NB4 (cell line): Measurements from ENCODE around the gene ADGRG1.

Experiments
- DNase-seq: peaks from one replicate; pipeline ENCODE4 v3.0.0; 2010; ENCODE audit warnings: low read depth
- H3K4me3 ChIP-seq: one replicate; pipeline ENCODE4 v1.5.1; 2011; ENCODE audit warnings: mild to moderate bottlenecking, low read depth, low read length, moderate library complexity
- MYC ChIP-seq: IDR thresholded peaks from 2 replicates; pipeline ENCODE4 v1.6.1; 2011; ENCODE audit warnings: low read depth, low read length
- POLR2A ChIP-seq: IDR thresholded peaks from 2 replicates; pipeline ENCODE4 v1.6.1; 2011; ENCODE audit warnings: mild to moderate bottlenecking; ENCODE audit not compliant: insufficient read length; ENCODE audit errors: extremely low read depth
- TF ChIP-seq, protein P1 (sequence below): IDR thresholded peaks from one replicate; pipeline ENCODE4 v1.5.1; 2012; ENCODE audit warnings: low read depth, low read length
- TF ChIP-seq, protein P2 (sequence below): IDR thresholded peaks from 2 replicates; pipeline ENCODE4 v1.6.1; 2011; ENCODE audit warnings: low read depth, low read length

Gene ADGRG1

DNA sequence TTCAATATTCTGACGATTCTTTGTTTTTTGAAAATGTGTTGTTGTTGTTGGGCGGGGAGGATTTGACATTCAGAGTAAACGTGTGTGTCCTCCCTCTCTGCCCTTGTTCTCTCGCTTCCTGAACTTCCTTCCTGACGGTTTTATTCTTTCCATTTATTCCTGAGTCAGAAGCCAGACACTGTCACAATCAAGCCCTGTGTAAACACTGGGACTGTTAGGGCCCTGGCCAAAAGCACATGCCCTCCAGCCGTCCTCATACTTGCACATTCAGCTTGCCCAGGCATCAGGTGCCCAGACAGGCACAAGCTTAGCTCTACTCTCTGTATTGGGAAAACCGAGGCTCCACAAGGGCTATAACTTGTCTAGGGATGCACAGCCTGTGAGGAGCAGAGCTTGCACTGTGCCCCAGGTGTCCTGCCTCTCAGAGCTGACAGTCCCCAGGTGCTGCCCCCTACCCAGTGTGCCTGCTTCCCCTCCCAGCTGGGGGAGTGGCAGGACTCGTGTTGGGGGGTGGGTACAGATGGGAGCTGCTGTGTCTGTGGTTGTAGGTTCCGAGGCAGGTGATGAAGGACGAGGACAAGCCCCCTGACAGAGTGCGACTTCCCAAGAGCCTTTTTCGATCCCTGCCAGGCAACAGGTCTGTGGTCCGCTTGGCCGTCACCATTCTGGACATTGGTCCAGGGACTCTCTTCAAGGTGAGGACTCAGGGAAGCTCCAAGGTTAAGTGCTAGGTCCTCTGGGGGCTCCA, 49.4 kb downstream of the ADGRG1 start:
- no peak overlapping the region for H3K4me3 ChIP-seq
- no peak for DNase-seq

DNA sequence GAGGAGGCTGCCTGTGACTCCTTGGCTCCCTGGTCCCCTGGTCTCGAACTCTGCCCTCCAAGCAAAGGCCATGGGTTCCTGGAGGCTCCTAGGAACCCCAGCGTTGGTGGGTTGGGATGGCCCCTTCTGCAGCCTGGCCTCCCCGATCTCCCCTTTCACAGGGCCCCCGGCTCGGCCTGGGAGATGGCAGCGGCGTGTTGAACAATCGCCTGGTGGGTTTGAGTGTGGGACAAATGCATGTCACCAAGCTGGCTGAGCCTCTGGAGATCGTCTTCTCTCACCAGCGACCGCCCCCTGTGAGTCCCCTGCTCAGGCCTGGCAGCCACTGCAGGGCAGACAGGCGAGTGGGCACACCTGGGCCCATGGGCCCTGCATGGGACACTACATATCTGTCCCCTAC, 50.6 kb downstream of the ADGRG1 start:
- no peak overlapping the region for H3K4me3 ChIP-seq

More for the DNA sequence above, 49.4 kb downstream of the ADGRG1 start:
- no peak for TF ChIP-seq MYC
- TF ChIP-seq, protein P1, sequence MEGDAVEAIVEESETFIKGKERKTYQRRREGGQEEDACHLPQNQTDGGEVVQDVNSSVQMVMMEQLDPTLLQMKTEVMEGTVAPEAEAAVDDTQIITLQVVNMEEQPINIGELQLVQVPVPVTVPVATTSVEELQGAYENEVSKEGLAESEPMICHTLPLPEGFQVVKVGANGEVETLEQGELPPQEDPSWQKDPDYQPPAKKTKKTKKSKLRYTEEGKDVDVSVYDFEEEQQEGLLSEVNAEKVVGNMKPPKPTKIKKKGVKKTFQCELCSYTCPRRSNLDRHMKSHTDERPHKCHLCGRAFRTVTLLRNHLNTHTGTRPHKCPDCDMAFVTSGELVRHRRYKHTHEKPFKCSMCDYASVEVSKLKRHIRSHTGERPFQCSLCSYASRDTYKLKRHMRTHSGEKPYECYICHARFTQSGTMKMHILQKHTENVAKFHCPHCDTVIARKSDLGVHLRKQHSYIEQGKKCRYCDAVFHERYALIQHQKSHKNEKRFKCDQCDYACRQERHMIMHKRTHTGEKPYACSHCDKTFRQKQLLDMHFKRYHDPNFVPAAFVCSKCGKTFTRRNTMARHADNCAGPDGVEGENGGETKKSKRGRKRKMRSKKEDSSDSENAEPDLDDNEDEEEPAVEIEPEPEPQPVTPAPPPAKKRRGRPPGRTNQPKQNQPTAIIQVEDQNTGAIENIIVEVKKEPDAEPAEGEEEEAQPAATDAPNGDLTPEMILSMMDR = no peak
- no peak for TF ChIP-seq POLR2A
- TF ChIP-seq, protein P2, sequence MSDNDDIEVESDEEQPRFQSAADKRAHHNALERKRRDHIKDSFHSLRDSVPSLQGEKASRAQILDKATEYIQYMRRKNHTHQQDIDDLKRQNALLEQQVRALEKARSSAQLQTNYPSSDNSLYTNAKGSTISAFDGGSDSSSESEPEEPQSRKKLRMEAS = no peak

DNA sequence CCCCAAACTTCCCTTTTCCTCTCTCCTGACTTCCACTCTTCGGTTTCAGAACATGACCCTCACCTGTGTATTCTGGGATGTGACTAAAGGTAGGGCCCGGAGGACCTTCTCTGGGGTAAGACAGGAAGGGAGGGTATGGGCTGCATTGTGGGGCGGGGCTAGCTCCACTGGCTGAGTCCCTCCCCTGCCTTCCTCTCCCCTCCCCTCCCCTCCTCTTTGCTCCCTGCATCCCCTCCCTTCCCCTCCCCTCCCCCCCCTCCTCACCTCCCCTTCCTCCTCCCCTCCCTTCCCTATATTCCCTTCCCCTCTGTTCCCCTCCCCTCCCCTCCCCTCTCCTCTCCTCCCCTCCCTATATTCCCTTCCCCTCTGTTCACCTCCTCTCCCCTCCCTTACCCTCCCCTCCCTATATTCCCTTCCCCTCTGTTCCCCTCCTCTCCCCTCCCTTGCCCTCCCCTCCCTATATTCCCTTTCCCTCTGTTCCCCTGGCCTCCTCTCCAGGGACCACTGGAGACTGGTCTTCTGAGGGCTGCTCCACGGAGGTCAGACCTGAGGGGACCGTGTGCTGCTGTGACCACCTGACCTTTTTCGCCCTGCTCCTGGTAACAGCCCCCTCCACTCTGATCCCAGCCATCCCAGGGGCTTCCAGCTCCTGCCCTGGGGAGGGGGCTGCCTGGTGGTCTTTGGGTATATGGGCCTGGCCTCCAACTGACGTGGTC, 51.5 kb downstream of the ADGRG1 start:
- TF ChIP-seq, protein P1 = no peak
- no peak for TF ChIP-seq POLR2A
- TF ChIP-seq MYC = no peak
- TF ChIP-seq, protein P2 = no peak
- peak; percentile 71 for DNase-seq
- H3K4me3 ChIP-seq = no peak overlapping the region

More for the DNA sequence above, 50.6 kb downstream of the ADGRG1 start:
- no peak for TF ChIP-seq MYC
- TF ChIP-seq POLR2A = no peak
- TF ChIP-seq, protein P1 = no peak
- TF ChIP-seq, protein P2 = no peak
- DNase-seq = no peak

DNA sequence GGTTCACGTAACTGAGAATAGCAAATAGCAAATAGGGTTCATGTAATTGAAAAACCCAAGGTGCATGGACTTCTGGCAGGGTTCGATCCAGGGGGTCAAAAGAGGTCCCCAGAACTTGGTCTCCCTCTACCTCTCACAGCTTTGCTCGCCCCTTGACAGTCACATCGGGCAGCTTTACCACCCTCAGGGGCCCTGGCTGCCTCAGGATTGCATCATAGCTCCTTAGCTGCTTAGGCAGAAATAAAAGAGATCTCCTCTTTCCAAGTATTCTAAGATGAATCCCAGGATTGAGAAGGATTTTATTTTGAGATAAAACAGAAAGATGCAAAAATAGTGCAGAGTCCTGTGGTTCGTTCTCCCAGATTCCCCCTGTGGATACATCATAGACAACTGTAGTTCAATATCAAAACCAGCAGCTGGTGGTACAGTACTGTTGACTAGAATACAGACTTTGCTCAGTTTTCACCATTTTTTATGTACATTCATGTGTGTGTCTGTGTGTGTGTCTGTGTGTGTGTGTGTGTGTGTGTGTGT, 52.5 kb downstream of the ADGRG1 start:
- peak; percentile 84 for DNase-seq
- TF ChIP-seq, protein P1 = no peak
- TF ChIP-seq, protein P2 = no peak
- TF ChIP-seq MYC (no peak), POLR2A (no peak)
- H3K4me3 ChIP-seq = no peak overlapping the region

DNA sequence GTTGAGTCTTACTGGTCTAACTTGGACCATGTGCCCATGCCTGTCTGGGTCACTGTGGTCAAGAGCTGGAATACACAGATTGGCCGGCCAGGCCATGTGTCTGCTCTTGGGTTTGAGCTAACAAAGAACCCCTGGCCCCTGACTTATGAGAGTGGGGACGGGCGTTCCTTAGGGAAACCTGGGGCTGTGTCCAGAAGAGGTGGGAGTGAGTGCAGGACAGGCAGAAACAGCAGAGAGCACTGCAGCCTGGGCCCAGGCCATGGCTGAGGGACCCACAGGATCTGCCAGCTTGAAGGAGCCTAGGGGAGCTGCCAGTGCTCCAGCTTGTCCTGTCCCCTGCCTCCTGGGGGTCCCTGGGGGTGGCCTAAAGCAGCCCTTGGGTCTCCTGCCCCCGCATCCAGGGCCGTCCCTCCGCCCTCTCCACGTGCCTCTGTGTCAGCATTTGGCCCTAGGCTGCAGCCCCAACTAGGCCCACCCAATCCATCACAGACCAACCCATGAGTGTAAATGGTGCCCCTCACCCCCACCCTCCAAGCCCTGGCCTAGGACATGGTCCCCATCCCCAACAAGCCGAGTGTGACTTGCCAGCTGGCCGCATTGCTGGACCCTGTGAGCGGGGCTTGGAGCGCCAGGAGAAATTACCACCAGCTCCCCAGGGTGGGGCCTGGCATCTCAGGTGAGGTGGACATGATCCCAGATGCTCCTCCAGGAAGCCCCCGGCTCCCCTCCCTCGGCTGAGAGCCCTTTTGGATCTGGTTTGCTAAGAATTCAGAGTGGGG, 53.7 kb downstream of the ADGRG1 start:
- H3K4me3 ChIP-seq = no peak overlapping the region
- no peak for TF ChIP-seq POLR2A
- TF ChIP-seq, protein P2 = 0 out of 2 replicates have a peak, but pooled peaks have one; percentile 3
- DNase-seq = no peak
